Measurements from ENCODE around the gene MRPL9. TPM values are rescaled to one million over a fixed set of nuclear protein-coding genes. Genes with fewer than 3 reads are reported as not detected.

The MRPL9 gene
- total RNA-seq, 1 donor from 2014 or later = 34.1 TPM

DNA sequence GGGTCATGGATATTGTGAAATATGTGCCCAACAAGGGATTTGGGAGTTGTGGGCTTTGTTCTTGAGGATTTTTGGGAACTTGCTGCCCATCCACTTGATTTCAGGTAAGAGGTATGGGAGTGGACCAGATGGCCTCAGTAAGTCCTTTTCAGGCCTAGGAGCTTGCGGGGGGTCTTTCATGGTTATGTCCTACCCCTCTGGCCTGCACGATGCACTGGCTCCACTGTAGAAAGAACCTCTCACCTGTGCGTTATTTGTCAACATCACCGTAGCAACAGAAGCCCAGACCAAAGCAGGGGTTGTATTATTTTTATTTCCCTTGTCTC, 33.4 kb downstream of the MRPL9 start:
- H3K9me3 ChIP-seq = no peaks in the 10 kb centered on the region
- no peaks in the 10 kb centered on the region for H3K27me3 ChIP-seq
- peak in 1 of 2 donors; percentile 56 for DNase-seq (ENCODE audit: extremely low spot score in 2 of 2)
- H3K36me3 ChIP-seq = no peaks in the 10 kb centered on the region
- TF ChIP-seq, protein P1, sequence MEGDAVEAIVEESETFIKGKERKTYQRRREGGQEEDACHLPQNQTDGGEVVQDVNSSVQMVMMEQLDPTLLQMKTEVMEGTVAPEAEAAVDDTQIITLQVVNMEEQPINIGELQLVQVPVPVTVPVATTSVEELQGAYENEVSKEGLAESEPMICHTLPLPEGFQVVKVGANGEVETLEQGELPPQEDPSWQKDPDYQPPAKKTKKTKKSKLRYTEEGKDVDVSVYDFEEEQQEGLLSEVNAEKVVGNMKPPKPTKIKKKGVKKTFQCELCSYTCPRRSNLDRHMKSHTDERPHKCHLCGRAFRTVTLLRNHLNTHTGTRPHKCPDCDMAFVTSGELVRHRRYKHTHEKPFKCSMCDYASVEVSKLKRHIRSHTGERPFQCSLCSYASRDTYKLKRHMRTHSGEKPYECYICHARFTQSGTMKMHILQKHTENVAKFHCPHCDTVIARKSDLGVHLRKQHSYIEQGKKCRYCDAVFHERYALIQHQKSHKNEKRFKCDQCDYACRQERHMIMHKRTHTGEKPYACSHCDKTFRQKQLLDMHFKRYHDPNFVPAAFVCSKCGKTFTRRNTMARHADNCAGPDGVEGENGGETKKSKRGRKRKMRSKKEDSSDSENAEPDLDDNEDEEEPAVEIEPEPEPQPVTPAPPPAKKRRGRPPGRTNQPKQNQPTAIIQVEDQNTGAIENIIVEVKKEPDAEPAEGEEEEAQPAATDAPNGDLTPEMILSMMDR (IDR thresholded peaks at IDR 0.05) = no peak
- TF ChIP-seq POLR2AphosphoS5 (IDR thresholded peaks at IDR 0.05; ENCODE audit: insufficient read depth in 1 of 2, low read depth in 1 of 2) (no peak), POLR2A (IDR thresholded peaks at IDR 0.05) (no peak)
- no peak overlapping the region for H3K4me3 ChIP-seq
- no peak overlapping the region for H3K27ac ChIP-seq
- intact Hi-C loops (cut with DNase I) = loop anchor here (5.0 to 10.0 kb wide), 2 partner anchors 138 to 195 kb away; no protein-coding TSS in a partner anchor
- no peaks in the 10 kb centered on the region for H3K4me1 ChIP-seq

DNA sequence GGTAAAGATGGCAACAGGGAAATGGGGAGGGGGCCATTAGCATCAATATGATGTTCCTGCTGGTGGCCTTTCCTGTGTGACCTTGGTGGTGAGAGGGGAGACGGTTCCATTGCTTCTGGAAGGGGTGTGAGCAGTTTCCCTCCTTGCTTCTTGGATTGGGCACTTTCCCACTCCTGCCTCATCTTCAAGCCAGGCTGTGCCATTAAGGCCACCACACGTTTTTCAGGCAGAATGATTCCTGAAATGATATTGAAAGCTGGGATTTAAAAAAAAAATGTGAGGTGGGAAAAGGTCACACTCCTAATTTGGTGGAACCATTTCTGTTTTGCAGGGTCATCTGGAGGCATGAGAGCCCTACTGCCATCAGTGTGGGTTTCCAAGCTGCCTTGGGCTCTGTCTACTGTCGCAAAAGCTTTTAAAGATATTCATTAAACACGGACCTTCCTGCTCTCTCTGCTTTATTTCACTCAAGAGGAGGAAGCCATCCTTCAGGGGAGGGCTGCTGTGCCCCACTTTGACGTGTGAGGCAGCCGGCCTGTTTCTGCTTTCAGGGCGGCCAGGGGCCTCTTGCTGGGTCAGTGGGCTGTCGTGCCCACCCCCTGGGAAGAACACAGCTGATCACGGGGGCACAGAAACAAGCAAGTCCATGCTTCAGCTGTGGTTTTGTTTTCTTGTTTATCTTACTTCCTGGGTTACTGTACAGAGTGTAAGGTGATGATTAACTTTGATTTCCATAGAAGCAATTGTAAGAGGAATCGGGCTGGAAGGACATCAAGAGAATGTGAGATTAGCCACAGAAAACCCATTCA, 33.9 kb downstream of the MRPL9 start:
- DNase-seq (ENCODE audit: extremely low spot score in 2 of 2) = peak in 1 of 2 donors; percentile 56
- Histone ChIP-seq H3K36me3 (no peaks in the 10 kb centered on the region), H3K27me3 (no peaks in the 10 kb centered on the region), H3K4me1 (no peaks in the 10 kb centered on the region), H3K9me3 (no peaks in the 10 kb centered on the region), H3K4me3 (no peak overlapping the region), H3K27ac (no peak overlapping the region)
- TF ChIP-seq POLR2A (IDR thresholded peaks at IDR 0.05) (no peak), POLR2AphosphoS5 (IDR thresholded peaks at IDR 0.05; ENCODE audit: insufficient read depth in 1 of 2, low read depth in 1 of 2) (no peak)
- TF ChIP-seq, protein P1 (IDR thresholded peaks at IDR 0.05) = no peak
- intact Hi-C loops (cut with DNase I) = no loop called here

DNA sequence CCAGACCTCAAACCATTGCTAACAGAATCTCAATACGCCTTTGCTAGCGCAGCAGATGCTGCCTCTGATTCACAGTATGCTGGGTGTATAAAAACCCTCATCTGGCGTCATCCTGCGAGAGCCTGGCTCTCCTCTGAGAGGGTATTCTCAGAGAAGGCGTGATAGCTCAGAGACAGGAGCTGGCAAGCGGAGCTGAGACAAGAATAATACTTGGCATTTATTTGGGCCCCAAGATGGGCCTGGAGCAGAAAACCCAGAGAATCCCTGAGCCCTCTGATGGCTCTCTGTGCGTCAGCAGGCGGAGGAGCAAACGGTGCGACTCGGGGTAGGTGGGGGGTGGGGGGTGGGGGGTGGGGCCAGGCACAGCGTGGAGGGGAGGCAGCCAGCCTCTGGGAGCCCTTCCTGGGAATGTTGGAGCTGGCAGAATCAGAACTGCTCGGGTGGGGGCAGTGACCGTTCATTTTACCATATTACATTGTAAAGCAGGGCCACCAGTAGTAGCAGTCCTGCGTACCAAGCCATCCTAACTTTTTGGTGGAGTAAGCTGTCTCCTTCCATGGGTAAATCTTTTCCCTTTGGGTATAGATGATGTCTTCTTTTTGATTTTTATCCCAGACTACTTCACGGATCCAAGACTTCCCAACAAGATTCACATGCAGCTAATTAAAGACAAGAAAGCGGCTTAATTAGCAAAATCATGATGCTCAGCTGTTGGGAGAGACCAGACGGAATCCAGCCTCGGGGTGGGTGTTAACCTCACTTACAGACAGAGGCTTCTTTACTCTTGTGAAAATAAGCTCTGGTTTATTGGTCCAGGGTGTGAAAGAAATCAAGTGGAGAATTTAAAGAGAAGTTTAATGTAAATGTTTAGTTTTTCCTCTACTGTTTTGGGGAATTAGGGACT, 34.9 kb downstream of the MRPL9 start:
- peak overlapping the region; percentile 11 for H3K27ac ChIP-seq

DNA sequence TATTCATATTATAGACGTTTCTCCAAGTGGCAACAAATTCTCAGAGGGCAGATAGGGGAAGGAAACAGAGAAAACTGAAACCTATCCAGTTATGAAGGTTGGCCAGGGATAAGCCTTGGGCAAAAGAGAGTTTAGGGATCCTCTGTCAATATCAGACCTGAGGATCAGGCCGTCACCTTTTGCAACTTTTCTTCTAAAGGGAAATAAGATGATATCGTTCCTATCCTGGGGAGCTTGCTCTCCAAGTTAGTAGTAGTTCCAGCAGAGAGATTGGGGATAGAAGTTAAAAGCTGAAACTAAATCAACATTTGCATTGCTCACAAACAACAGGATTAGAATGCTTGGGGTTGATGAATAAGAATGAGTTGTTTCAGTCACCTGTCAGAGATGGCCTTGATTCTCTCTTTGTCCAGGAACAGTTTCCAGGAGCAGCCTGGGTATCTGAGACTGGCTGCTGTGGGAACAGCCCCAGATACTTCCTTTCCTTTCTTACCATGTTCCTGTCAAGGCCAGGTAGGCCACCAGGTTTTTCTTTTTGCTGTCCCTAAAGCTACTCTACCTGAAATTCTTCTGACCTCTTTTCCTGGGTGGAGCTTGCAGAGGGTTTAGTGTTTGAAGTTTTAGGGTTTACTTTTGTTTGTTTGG, 39.4 kb downstream of the MRPL9 start:
- Histone ChIP-seq H3K27ac (no peak overlapping the region), H3K27me3 (no peaks in the 10 kb centered on the region), H3K36me3 (no peaks in the 10 kb centered on the region), H3K9me3 (no peaks in the 10 kb centered on the region), H3K4me1 (peaks cover 16% of the 10 kb centered on the region), H3K4me3 (no peak overlapping the region)
- intact Hi-C loops (cut with DNase I) = no loop called here
- TF ChIP-seq POLR2AphosphoS5 (IDR thresholded peaks at IDR 0.05; ENCODE audit: insufficient read depth in 1 of 2, low read depth in 1 of 2) (peak in 1 of 2 donors; percentile 19), POLR2A (IDR thresholded peaks at IDR 0.05) (no peak)
- no peak for DNase-seq (ENCODE audit: extremely low spot score in 2 of 2)

More for the DNA sequence above, 34.9 kb downstream of the MRPL9 start:
- DNase-seq (ENCODE audit: extremely low spot score in 2 of 2) = no peak
- intact Hi-C loops (cut with DNase I) = no loop called here
- no peaks in the 10 kb centered on the region for H3K36me3 ChIP-seq
- peak in 1 of 2 donors; percentile 29 for TF ChIP-seq POLR2AphosphoS5 (IDR thresholded peaks at IDR 0.05; ENCODE audit: insufficient read depth in 1 of 2, low read depth in 1 of 2)
- TF ChIP-seq, protein P1 (IDR thresholded peaks at IDR 0.05) = no peak
- no peak for TF ChIP-seq POLR2A (IDR thresholded peaks at IDR 0.05)
- H3K4me1 ChIP-seq = no peaks in the 10 kb centered on the region
- H3K9me3 ChIP-seq = no peaks in the 10 kb centered on the region
- H3K27me3 ChIP-seq = no peaks in the 10 kb centered on the region
- H3K4me3 ChIP-seq = no peak overlapping the region

Data from vagina (tissue), 2 donors.